ENCODE data around the gene DAP. TPM values are rescaled to one million over a fixed set of nuclear protein-coding genes. Genes with fewer than 3 reads are reported as not detected.

The DAP gene
- total RNA-seq, 1 experiment from 2014 or later = 77.6 TPM

DNA sequence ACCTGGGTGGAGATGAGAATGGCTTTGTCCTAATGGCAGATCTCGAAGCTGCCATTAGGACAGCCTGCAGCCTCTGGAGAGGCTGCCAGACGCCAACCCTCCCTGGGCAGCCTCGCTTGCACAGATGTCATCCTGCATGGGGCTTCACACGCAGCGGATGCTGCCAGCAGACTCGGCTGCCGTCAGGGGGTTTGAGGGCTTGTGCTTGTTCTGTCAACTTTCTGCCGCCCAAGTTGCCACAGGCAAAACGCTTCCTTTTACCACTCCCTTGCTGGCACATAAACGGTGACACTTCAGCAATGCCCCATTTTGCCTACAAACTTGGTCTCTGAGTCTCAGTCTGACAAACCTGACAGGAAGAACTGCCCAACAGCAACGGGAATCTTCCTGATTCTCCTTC lies 24.7 kb downstream of the DAP start:
- Histone ChIP-seq H3K4me1 (no peaks in the 10 kb centered on the region), H3K36me3 (ENCODE audit: control insufficient read depth, insufficient read depth, low read length) (peaks cover 2% of the 10 kb centered on the region; the same call in 1 of the 2 replicates), H3K9me3 (peaks cover 5% of the 10 kb centered on the region), H3K27me3 (replicated peaks; ENCODE audit: control insufficient read depth, insufficient read depth, low read length) (no peaks in the 10 kb centered on the region), H3K4me3 (ENCODE audit: low read depth, low read length) (no peak overlapping the region)
- H3K9me3 Mint-ChIP-seq (ENCODE audit: unreplicated experiment) = peaks cover 15% of the 10 kb centered on the region
- no peak overlapping the region for H3K4me3 Mint-ChIP-seq (ENCODE audit: unreplicated experiment)
- POLR2A ChIA-PET = no interaction called here
- intact Hi-C loops (cut with micrococcal nuclease; ENCODE audit: unreplicated experiment) = no loop called here
- CTCF ChIA-PET = no interaction called here
- no peak overlapping the region for H3K27ac Mint-ChIP-seq (ENCODE audit: unreplicated experiment)
- peaks cover 43% of the 10 kb centered on the region for H3K36me3 Mint-ChIP-seq (ENCODE audit: insufficient read depth, unreplicated experiment)
- no peak for TF ChIP-seq CTCF (IDR thresholded peaks at IDR 0.05; ENCODE audit: insufficient read depth in 1 of 2, low read depth in 1 of 2, low read length in 1 of 2, severe bottlenecking in 1 of 2, unreplicated experiment in 1 of 2)
- no TSS peak for BruUV-seq (replicated peaks)
- no peaks in the 10 kb centered on the region for H3K27me3 Mint-ChIP-seq (ENCODE audit: insufficient read depth, unreplicated experiment)
- no peaks in the 10 kb centered on the region for H3K4me1 Mint-ChIP-seq (ENCODE audit: low read depth, unreplicated experiment)
- DNase-seq = no peak

GRCh38 chr5:10735569-10736276 lies 25.3 kb downstream of the DAP start:
- intact Hi-C loops (cut with micrococcal nuclease; ENCODE audit: unreplicated experiment) = no loop called here

GRCh38 chr5:10734832-10735523 lies 26.1 kb downstream of the DAP start:
- Histone ChIP-seq H3K4me1 (no peaks in the 10 kb centered on the region), H3K36me3 (ENCODE audit: control insufficient read depth, insufficient read depth, low read length) (no peaks in the 10 kb centered on the region), H3K9me3 (no peaks in the 10 kb centered on the region; the same call in 1 of the 2 replicates), H3K4me3 (ENCODE audit: low read depth, low read length) (no peak overlapping the region), H3K27me3 (replicated peaks; ENCODE audit: control insufficient read depth, insufficient read depth, low read length) (no peaks in the 10 kb centered on the region)
- POLR2A ChIA-PET = no interaction called here
- no peaks in the 10 kb centered on the region for H3K4me1 Mint-ChIP-seq (ENCODE audit: low read depth, unreplicated experiment)
- intact Hi-C loops (cut with micrococcal nuclease; ENCODE audit: unreplicated experiment) = no loop called here
- CTCF ChIA-PET = no interaction called here
- BruUV-seq (replicated peaks) = no TSS peak
- no peak for TF ChIP-seq CTCF (IDR thresholded peaks at IDR 0.05; ENCODE audit: insufficient read depth in 1 of 2, low read depth in 1 of 2, low read length in 1 of 2, severe bottlenecking in 1 of 2, unreplicated experiment in 1 of 2)
- no peak overlapping the region for H3K27ac Mint-ChIP-seq (ENCODE audit: unreplicated experiment)
- H3K36me3 Mint-ChIP-seq (ENCODE audit: insufficient read depth, unreplicated experiment) = peaks cover 30% of the 10 kb centered on the region
- H3K9me3 Mint-ChIP-seq (ENCODE audit: unreplicated experiment) = peaks cover 5% of the 10 kb centered on the region
- no peak for DNase-seq
- H3K4me3 Mint-ChIP-seq (ENCODE audit: unreplicated experiment) = no peak overlapping the region
- no peaks in the 10 kb centered on the region for H3K27me3 Mint-ChIP-seq (ENCODE audit: insufficient read depth, unreplicated experiment)

More at GRCh38 chr5:10735569-10736276, 25.3 kb downstream of the DAP start:
- peaks cover 37% of the 10 kb centered on the region for H3K36me3 Mint-ChIP-seq (ENCODE audit: insufficient read depth, unreplicated experiment)
- H3K4me1 ChIP-seq = no peaks in the 10 kb centered on the region
- H3K4me1 Mint-ChIP-seq (ENCODE audit: low read depth, unreplicated experiment) = no peaks in the 10 kb centered on the region
- TF ChIP-seq CTCF (IDR thresholded peaks at IDR 0.05; ENCODE audit: insufficient read depth in 1 of 2, low read depth in 1 of 2, low read length in 1 of 2, severe bottlenecking in 1 of 2, unreplicated experiment in 1 of 2) = no peak
- H3K9me3 ChIP-seq = peaks cover 5% of the 10 kb centered on the region
- no TSS peak for BruUV-seq (replicated peaks)
- H3K36me3 ChIP-seq (ENCODE audit: control insufficient read depth, insufficient read depth, low read length) = no peaks in the 10 kb centered on the region; the same call in 1 of the 2 replicates
- H3K27ac Mint-ChIP-seq (ENCODE audit: unreplicated experiment) = no peak overlapping the region
- DNase-seq = no peak
- peaks cover 12% of the 10 kb centered on the region for H3K9me3 Mint-ChIP-seq (ENCODE audit: unreplicated experiment)
- no peaks in the 10 kb centered on the region for H3K27me3 ChIP-seq (replicated peaks; ENCODE audit: control insufficient read depth, insufficient read depth, low read length)
- no peak overlapping the region for H3K4me3 Mint-ChIP-seq (ENCODE audit: unreplicated experiment)
- CTCF ChIA-PET = no interaction called here
- H3K4me3 ChIP-seq (ENCODE audit: low read depth, low read length) = no peak overlapping the region
- H3K27me3 Mint-ChIP-seq (ENCODE audit: insufficient read depth, unreplicated experiment) = no peaks in the 10 kb centered on the region
- POLR2A ChIA-PET = no interaction called here

All from Caco-2 (cell line).